Mucosa of gallbladder (tissue), 1 donor: ENCODE measurements around the gene MVB12B. TPM values are rescaled to one million over a fixed set of nuclear protein-coding genes. Genes with fewer than 3 reads are reported as not detected.
A peak's percentile ranks its signal among the peaks of the same experiment; 100 is the strongest.

ENCODE experiments used
- DNase-seq: peaks from one replicate; pipeline ENCODE4 v3.0.0-alpha.2; 2020; ENCODE audit warnings: low spot score
- total RNA-seq: library from RNA; stranded (reverse); gene quantifications from one replicate; pipeline ENCODE4 v1.2.1, GENCODE V29; 2021
- donor health status: DM: no; HTN: no; CAD: no.

The MVB12B gene
- total RNA-seq, 1 donor from 2014 or later, result 13.3 TPM

DNA sequence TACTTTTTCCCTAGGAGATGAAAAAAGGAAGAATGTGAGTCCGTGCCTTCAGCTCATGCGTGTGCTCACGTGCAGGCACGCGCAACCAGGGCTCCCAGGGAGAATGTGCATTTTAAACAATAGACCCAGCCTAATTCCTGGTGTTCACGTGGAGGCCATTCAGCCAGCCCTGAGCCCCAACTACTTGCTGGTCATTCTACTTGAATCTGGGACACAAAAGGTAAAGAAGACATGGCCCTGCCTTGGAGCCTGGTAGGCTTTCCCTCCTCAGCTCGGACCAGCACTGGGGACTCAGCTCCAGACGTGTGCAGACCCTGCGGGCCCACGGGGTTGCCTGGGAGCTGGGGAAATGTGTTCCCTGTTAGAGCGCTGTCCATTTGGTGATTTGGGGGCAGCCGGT, 125.5 kb downstream of the MVB12B start:
- DNase-seq, result no peak

DNA sequence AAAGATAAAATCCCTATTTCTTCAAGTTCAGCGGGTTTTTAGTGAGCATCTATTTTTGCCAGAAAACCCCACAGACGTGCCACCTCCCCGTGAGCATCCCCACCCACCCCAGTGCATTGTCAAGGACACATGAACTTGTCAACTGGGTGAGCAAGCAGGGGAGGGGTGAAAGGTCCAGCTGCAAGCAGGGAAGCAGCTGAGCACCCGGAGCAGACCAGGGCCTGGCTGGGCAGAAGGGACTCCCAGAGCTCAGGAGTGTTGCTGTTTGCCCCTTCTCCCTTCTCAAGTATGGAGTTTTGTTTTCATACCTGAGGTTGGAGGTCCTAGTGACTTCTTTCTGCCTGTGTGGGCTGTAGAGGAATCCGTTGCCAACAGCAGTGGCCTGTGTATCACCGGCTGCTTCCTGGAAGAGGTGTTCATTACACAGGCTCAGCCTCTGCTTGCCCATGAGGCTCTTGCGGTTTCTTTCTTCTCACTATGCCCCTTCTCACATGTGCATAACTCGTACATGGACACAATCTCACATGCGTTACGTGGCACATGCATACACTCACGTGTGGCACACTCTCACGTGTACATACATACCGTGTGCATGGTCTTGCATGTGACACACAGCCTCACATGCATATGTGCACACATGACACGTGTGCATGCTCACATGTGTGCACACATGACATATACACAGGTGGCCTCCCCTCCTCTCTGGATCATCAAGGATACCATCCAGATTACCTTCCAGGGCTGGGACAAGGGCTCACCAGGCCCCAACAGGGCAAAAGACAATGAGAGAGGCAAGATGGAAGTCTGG, 126.7 kb downstream of the MVB12B start:
- no peak for DNase-seq

DNA sequence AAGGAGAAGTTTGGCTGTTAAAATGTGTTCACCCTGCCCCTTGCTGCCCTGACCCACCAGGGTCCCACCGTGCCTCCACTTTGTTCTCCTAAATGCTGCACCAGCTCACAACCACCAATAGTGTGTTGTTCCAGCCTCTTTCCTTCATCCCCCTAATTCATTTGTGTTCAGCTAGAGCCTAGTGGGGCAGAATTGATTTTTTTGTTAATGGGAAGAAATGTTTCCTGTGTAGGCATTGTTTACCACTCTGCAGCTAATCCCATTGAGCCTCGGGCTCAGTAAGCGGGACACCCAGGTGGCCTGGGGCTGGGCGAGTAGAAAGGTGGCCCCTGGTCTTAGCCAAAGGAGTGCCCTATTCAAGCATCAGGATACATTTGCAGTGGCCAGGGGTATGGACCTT, 127.6 kb downstream of the MVB12B start:
- DNase-seq, result no peak

DNA sequence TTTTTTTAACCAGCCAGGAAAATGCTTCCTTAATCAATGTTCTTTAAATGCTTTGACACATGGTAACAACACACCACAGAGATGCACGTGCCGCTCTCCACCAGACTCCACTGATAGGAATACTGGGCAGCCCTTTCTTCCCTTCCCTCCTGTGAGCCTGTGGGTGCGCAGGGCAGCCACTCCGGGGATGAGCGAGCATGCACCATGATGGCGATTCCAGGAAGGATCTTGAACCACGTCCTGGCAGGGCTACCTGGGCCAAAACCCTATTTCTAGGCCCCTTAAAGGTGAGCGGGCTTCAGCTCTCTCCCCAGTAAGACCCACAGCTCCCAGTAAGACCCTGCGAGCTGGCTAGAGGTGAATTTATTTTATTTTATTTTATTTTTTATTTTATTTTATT, 128.2 kb downstream of the MVB12B start:
- DNase-seq, result no peak

DNA sequence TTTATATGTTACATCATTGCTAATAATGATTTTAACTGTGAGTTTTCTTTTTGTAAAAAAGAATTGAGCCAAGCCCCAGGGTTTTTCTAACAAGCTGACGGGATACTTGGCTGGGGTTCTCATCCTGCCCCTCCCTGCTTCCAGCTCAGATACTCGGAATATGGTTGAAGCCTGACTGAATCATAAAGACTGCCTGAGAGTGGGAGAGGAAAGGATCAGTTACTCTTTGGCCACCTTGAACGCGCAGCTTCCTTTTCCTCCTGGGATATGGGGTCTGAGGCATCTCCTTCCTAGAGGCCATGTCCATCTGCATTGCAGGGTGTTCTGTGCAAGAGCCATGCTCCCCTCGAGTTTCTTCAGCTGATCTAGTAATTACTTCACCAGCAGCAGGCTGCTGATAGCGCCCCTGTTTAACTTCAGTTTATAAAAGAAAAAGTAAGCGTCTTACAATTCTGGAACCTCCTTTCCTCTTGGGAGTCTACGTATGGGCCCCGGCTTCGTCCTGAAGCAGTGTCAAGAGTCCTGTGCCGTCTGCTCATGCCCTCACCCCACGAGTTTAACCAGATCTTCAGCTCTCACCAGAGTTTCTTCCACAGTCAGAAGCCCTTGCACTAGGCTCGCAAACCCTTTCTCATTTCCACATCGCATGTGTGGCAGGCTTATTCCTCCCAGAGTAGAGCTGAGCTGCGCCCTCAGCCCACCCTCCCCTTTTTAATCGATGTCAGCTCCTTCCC, 130.0 kb downstream of the MVB12B start:
- no peak for DNase-seq

DNA sequence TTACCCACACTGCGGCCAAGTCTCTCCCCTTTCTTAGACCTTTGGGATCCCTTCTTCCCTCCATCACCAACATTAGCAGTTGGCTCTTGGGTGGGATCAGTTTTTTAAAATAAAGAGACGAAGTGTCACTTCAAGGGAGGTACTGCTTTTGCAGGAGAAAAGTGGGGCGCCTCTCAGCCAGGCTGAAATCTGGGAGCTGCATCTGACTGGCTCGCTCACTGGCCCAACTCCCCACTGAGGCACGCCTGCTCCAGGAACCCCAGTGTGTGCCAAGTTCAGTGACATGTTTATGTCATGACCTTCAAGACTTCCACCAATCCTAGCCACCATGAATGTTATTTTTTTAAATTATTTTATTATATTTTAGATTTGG, 130.5 kb downstream of the MVB12B start:
- no peak for DNase-seq

DNA sequence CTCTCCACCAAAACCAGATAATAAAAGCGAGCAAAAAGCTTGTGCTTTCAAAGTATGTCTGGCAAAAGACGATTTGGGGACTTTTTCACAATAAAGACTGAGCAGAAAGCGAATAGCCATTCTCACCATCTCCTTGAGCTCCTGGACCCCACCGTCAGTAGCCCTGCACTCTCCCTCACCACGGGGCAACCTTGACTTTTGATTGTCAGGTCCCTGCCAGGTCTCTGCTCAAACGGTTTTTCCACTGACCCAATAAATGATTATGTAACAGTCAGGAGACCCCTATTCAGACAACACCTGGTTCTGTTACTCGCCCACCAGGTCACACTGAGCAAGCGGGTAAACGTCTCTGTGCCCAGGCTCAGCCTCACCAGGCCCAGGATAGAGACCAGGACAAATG, 131.3 kb downstream of the MVB12B start:
- DNase-seq, result no peak

DNA sequence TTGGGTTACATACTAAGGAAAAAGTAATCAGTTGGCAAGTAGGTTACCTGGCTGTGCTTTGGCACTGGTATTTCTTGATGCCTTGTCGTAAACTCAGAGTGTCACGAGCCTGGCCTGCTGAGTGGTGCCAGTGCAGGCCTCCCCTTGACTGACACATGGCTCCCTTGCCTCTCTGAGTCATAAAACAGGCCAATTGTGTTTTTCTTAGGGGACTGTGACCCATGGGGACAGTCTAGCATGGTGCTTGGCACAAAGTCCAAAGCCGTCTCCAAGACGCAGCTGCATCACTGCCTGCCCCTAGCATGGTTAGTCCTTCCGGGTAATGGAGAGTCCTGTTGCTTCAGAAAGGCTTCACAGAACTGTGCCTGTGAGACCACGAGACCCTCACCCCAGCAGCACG, 132.5 kb downstream of the MVB12B start:
- no peak for DNase-seq

DNA sequence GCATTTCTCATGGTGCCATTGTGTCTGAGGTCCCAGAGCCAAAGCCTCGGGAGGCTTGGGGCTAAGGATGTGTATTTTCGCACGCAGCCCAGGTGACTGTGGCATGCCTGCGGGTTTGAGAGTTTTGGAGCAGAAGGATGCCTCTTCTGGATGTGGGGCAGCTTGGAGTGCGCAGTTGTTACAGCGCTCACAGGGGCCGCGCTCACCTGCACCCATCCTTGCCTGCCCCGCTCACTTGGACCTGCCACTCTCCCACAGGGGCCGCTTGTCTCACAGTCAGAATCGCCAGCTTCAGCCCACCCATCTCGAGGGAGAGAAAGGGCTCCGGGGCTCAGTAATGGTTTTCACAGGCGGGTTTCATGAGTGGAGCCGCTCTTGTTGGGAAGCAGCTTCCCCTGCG, 132.9 kb downstream of the MVB12B start:
- no peak for DNase-seq

DNA sequence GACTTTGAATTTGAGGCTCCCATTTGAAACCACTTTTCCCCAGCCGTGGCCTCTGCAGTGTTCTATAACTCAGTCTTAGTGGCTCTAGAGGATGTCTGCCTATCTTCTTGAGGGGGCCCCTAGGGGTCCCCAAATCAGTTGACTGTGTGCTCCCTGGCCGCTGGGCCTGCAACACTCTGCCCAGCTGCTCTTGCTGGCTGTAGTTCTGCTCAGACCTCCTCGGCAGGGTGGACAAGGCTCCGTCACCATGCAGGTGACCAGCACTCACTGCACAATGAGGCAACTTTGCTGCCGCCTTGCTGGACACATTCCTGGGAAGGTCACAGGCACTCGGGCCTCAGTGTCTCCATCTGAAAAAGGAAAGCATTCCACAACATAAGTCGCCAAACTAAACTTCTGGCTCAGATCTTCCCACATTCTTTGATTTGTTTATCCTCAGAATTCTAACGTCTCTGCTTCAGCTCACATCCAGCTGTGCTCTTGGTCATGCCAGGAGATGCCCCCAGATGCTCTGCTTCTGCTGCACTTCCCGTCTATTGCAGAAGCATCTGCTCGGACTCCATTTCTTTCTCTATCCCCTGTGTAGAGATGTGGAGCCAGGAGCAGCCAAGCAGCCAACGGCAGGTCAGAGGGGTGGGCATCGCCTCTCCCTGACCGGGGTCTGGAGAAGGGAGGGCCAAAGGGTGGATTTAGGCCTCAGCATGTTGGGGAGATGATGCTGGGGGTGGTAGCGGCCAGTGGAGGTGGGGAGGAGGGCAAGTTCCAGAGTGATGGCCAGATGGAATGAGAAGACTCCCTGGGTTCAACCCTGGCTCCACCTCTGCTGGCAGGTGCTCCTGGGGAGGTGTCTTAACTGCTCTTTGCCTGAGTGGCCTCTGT, 133.6 kb downstream of the MVB12B start:
- no peak for DNase-seq

DNA sequence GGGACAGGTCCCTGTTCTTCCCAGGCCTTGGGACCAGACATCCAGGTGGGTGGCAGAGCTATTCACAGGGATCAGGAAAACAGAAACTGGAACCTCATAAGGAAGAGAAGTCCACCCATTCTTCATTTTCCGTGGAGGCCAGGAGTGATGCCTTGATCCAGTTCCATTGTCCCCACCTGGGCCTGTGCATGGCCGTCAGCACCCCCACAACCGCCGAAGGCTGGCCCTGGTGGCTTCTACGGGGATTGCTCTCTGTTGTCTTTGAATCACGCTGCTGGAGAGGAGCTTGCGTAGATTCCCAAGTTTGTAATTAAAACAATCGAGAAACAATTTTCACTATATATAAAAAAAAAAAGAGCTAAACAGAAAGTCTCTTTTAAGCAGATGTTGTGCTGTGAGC, 134.4 kb downstream of the MVB12B start:
- DNase-seq, result no peak

DNA sequence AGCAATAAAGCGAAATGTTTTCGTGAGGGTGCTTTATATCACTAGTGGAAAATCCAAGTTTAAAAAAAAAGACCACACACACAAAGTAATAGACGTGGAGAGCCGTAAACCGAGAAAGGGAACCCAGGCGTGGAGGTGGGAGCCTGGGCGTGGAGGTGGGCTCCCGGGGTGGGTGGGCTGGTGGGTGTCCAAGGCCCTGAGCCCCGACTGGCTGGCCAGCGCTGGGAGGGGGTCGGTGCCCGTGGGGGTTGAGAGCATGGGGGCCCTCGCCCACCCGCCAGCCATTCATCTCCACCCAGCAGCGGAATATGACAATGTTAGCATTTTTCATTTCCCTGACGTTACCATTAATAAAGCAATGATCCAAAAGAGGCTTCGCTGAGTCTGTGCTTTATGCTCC, 135.0 kb downstream of the MVB12B start:
- no peak for DNase-seq

DNA sequence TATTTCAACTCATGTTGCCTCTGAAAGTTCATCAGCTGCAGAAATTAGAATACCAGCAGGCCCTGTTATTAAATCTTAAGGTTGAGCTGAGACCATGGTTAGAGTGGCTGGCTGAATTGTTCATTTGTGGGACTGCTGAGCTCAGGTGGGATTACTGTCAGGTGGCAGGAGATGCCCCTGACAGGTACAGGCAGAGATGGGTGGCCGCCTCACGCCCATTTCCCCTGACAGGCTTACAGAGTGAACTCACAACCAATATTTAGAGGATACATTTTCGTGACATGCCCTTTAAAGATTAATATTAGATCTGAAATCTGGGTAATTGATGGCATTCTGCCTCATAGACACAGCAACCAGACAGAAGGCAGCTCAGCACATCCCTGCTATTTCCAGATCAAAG, 136.0 kb downstream of the MVB12B start:
- DNase-seq, result no peak

DNA sequence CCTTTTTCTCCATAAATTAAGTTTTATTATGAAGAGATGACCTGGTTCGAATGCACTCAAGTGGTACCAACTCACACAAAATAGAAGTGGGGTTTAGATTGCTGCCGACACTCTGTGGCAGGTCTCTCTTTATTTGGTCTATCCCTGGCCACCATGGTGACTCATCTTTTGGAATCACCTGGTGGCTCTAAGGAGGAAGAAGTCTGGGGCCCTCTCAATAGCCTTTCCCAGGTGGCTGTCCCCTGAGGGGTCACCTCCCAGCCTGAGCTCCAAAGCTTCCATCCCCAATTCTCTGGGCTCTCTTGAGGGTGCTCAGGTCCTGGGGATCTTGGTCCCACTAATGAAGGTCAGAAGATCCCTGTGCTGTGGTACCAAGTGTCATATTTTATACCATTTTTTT, 136.8 kb downstream of the MVB12B start:
- no peak for DNase-seq

DNA sequence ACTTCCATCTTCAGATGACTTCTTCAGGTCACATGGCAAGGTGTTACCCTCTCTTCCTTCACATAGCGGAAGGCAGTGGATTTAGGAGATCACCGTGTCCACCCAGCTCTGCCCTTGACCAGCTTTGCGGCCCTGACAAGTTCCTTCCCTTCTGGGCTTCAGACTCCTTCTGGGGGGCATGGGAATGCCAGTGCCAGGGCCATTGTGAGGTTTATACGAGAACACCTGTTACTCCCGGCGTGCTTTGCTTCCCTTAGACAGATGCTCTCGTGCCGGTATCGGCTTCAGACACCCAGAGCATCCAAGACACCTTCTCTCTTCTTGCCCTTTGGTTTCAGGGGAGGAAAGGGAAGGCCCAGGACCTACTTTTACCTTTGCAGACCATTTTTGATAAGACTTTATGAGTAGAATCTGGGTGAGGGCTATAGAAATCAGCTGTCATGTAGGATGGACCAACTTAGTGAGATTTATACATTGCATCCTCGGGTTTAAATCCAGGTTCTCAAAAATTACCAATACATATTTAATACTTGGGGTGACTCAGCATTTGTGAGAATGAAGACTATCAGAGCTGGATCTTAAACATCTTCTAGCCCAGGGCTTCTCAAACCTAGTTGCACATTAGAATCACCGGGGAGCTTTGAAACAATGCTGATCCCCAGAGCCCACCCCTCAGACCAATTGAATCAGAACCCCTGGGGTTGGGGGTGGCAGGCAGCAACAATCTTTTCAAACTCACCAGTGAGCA, 138.2 kb downstream of the MVB12B start:
- no peak for DNase-seq

DNA sequence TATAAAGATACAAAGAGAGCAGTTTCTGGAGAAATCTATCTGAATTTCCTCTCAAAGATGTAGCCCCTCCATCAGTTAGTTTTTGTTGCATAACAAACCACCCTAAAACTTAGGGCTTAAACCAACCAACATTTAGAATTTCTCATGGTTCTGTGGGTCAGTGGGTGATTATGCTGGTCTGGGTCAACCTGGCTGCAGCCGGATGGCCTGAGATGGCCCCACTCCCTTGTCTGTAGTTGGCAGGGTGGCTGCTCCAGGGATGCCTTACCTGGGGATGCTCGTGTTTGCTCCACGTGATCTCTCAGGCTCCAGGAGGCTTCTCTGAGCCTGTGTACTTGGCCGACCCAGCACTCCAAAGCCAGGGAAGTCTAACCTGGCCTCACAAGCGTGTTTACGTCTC, 139.3 kb downstream of the MVB12B start:
- no peak for DNase-seq

DNA sequence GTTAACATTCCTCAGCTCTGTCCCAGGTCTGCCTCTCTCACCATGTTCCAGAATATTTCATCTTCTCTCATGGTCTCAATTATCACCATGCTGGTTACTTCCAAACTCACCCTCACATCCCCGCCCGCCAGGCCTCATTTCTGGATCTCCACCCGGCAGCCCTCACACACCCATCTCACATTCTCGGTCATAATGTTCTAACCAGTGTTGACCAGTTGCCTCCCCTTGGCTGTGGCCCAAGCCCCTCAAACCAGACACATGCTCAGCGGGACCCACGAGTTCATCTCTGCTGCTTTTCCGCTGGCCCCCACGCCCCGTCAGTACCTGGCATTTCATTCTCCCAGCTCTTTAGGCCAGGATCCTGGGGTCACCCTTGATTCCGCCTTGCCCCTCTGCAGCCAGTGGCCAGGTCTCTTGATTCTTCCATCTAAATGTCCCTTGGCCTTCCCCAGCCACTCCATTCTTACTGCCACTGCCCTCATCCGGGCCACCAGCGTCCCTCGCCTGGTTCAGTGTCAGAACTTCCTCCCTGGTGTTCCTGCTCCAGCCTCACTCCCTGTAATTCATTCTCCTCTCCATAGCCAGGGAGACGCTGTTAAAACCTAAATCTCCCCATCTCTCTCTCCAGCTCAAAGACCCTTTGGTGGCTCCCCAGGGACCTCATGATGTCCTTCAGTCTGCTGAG, 141.7 kb downstream of the MVB12B start:
- DNase-seq, result no peak

DNA sequence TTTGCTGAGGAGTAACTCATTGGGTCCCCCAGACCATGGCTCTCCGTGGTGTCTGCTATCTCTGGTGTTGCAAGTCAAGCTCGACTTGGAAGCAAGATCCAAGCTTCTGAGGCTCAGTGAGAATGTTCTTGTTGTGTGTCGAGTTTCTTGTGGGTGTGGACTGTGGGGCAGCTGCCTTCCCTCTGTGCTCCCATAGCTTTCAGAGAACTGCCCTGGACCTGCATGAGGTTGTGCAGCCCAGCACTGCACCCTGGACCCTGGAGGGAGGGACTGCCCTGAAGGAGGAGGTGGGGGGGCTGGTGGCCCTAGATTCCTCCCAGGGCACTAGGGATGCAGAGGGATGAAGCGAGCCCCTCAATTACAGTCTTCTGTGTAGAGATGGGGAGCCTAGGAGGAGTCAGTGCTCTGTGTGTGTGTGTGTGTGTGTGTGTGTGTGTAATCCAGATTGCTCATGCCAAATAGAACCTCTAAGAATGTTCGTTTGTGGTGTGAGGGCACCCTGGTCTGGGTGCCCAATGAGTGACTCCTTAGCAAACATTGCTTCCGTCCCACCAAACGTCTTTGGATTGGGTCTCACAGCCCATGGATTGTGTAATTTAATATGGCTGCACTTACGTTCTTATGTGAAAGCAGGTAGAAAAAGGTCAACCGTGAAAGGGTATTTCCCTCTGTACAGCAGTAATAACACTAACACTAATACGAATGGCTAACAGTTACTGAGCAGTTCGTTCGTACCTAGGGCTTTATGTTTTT, 143.8 kb downstream of the MVB12B start:
- DNase-seq, result no peak

DNA sequence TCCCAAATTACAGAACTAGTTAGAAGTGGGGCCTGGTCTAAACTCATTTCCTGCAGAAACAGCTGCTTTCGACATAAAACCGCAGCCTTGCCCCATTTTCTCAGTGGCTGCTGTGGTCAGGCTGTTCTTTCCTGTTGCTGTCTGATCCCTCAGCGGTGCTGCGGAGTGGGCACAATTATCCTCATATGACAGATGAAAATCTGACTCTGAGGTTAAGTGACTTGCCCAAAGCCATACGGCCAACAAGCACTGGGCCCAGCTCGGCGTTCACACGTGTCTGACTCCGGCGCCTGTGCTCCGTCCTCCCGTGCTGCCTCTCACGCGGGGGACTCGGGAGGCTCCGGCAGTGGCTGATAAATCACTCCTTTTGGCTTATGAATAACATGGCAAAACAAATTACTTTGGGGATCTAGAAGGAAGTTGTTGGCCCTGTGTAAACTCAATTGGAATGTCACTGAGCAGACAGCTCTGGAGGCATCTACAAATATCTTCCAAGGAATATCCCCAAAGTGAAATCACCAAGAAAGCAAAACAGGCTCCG, 144.5 kb downstream of the MVB12B start:
- DNase-seq, result peak; percentile 81
